ENCODE results near the gene MUC5AC. TPM values are rescaled to one million over a fixed set of nuclear protein-coding genes. Genes with fewer than 3 reads are reported as not detected.

The MUC5AC gene
- total and polyA plus RNA-seq, 11 donors, result not detected

DNA sequence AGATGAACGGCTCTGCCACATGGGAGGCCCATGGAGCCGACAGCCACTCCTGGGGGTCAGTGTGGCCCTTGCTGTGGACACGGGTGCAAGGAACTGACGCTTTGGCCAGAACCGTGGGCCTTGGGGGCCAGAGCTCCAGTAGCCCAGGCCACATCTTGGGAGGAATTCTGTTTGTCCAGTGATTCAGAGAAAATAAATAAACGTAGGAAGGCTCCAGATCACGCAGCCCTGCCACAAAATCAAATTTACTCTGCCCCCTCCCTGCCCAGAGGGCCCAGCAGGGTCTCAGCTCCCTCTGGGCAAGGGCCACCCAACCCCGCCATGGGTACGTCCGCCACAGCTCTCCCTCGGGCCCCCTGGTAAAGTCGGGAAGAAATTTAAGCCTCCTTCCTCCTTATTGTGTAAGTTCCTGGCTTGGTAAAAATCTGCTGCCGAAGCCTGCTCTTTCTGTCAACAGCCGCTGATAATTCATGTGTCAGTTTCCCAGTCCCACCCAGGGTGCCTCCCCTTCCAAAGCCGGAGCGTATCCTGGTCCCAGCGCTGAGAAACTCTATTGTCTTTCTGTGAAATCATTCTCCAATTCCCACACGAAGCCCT is 6.9 kb upstream of the MUC5AC start:
- ATAC-seq, result peak in 3 of 4 donors; percentile 9 to 51 (median 47)
- Histone ChIP-seq H3K9me3 (no peaks in the 10 kb centered on the region), H3K36me3 (no peaks in the 10 kb centered on the region), H3K4me1 (peaks cover 0 to 9% (median 0%) of the 10 kb centered on the region in 12 donors), H3K27me3 (no peaks in the 10 kb centered on the region), H3K27ac (peak overlapping the region in 1 of 12 donors; percentile 69), H3K4me3 (no peak overlapping the region)
- no peak for DNase-seq
- intact Hi-C loops (cut with DNase I), result no loop called here
- 34 to 41% (median 38%) methylated on average over 17 to 18 of the region's 18 CpGs for WGBS, 4 donors
- TF ChIP-seq, protein P1, sequence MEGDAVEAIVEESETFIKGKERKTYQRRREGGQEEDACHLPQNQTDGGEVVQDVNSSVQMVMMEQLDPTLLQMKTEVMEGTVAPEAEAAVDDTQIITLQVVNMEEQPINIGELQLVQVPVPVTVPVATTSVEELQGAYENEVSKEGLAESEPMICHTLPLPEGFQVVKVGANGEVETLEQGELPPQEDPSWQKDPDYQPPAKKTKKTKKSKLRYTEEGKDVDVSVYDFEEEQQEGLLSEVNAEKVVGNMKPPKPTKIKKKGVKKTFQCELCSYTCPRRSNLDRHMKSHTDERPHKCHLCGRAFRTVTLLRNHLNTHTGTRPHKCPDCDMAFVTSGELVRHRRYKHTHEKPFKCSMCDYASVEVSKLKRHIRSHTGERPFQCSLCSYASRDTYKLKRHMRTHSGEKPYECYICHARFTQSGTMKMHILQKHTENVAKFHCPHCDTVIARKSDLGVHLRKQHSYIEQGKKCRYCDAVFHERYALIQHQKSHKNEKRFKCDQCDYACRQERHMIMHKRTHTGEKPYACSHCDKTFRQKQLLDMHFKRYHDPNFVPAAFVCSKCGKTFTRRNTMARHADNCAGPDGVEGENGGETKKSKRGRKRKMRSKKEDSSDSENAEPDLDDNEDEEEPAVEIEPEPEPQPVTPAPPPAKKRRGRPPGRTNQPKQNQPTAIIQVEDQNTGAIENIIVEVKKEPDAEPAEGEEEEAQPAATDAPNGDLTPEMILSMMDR (IDR thresholded peaks at IDR 0.05), result no peak
- TF ChIP-seq POLR2A (IDR thresholded peaks at IDR 0.05), result no peak

GRCh38 chr11:1151366-1152315 is 6.1 kb upstream of the MUC5AC start:
- ATAC-seq (peak in 1 of 4 donors; percentile 20), DNase-seq (no peak)
- no peak overlapping the region for H3K4me3 ChIP-seq
- no peaks in the 10 kb centered on the region for H3K9me3 ChIP-seq
- peaks cover 0 to 9% (median 0%) of the 10 kb centered on the region in 12 donors for H3K4me1 ChIP-seq
- intact Hi-C loops (cut with DNase I), result no loop called here
- H3K27ac ChIP-seq, result peak overlapping the region in 1 of 12 donors; percentile 69
- 70 to 77% (median 72%) methylated on average over 6 to 22 of the region's 22 CpGs for WGBS, 4 donors
- H3K36me3 ChIP-seq, result no peaks in the 10 kb centered on the region
- no peaks in the 10 kb centered on the region for H3K27me3 ChIP-seq
- TF ChIP-seq POLR2A (IDR thresholded peaks at IDR 0.05), result no peak

- DNase-seq (no peak), ATAC-seq (no peak)
- H3K4me1 ChIP-seq, result peaks cover 0 to 9% (median 0%) of the 10 kb centered on the region in 12 donors
- H3K27ac ChIP-seq, result peak overlapping the region in 1 of 12 donors; percentile 69
- intact Hi-C loops (cut with DNase I), result no loop called here
- no peaks in the 10 kb centered on the region for H3K9me3 ChIP-seq
- no peaks in the 10 kb centered on the region for H3K36me3 ChIP-seq
- no peaks in the 10 kb centered on the region for H3K27me3 ChIP-seq
- TF ChIP-seq POLR2A (IDR thresholded peaks at IDR 0.05), result no peak
- TF ChIP-seq, protein P1 (IDR thresholded peaks at IDR 0.05), result no peak
- no peak overlapping the region for H3K4me3 ChIP-seq
- WGBS, 4 donors, result 67 to 81% (median 73%) methylated on average over 4 to 22 of the region's 22 CpGs
These were observed 5.2 kb upstream of the MUC5AC start for GRCh38 chr11:1152316-1153104.

DNA sequence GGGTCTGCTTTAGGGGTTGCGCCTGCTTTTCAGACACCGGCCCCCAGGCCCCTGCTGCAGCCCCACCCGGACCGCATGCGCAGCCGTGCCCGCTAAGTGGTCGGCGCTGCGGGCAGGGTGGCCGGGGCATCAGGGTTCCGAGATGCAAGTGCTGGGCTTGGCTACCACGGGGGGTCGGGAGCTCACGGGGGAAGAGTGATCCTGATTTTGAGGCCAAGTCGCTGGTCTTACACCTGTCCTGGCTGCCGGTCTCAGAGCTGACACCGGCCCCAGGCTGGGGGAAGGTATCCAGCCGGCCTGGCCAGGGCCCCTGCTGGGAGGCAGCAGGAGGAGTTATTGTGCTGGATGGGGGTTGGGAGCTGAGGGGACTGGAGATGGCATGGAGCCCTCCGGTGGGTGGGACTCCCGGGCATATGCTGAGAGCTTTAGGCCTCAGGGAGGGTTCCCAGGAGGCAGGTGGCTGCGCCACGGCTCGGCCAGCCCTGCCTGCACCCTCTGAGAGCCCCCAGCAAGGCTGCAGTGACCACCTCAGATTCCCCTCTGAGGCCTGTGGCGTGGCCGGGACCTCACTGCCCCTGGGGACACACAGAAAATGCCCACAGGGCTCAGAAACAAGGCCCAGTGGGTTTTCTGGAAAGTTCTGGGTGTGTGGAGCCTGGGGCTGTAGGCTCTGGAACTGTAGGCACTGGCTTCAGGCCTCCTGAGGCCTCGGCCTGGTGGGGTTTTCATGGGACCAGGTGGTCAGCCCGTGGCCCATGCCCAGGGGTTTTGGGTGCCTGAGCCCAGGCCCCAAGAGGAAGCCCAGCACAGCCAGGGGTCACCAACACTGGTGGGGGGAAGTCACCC is 4.4 kb upstream of the MUC5AC start:
- Histone ChIP-seq H3K36me3 (no peaks in the 10 kb centered on the region), H3K27ac (peak overlapping the region in 1 of 12 donors; percentile 29), H3K4me1 (peaks cover 0 to 9% (median 0%) of the 10 kb centered on the region in 12 donors), H3K4me3 (no peak overlapping the region), H3K27me3 (no peaks in the 10 kb centered on the region), H3K9me3 (no peaks in the 10 kb centered on the region)
- DNase-seq (no peak), ATAC-seq (no peak)
- 78 to 83% (median 81%) methylated on average over 16 to 28 of the region's 28 CpGs for WGBS, 4 donors
- TF ChIP-seq POLR2A (IDR thresholded peaks at IDR 0.05), result no peak
- TF ChIP-seq, protein P1 (IDR thresholded peaks at IDR 0.05), result no peak
- intact Hi-C loops (cut with DNase I), result no loop called here

All from heart left ventricle (tissue), 16 donors.